Smooth muscle cell (in vitro differentiated cells): ENCODE results near the gene EIF3K. TPM values are rescaled to one million over a fixed set of nuclear protein-coding genes. Genes with fewer than 3 reads are reported as not detected.
A peak's percentile ranks its signal among the peaks of the same experiment; 100 is the strongest.
"Not testable (repeated sequence)": the region's sequence is repeated elsewhere in the genome, so short reads cannot be mapped to it uniquely, and the experiment has no call there.

Experiments
- DNase-seq: peaks from one replicate; lab custom pipeline; 2025; ENCODE audit not compliant: unreplicated experiment; lab: John Stamatoyannopoulos, UW
- H2AFZ ChIP-seq: fragments of 200-600 bp; sonication (generic); 2 replicates; pipeline ENCODE4 v1.6.0; 2016; ENCODE audit warnings: antibody characterized with exemption, low read depth, mild to moderate bottlenecking
- H3F3A ChIP-seq: fragments of 200-600 bp; sonication (generic); 2 replicates; pipeline ENCODE4 v1.6.0; 2017; ENCODE audit warnings: antibody characterized with exemption, low read depth
- H3K27ac ChIP-seq: fragments of 200-600 bp; sonication (generic); 2 replicates; pipeline ENCODE4 v1.5.1; 2016; ENCODE audit warnings: low read depth, mild to moderate bottlenecking
- H3K27me3 ChIP-seq: fragments of 200-600 bp; sonication (generic); 2 replicates; pipeline ENCODE4 v1.6.1; 2016; ENCODE audit warnings: low read depth, mild to moderate bottlenecking
- H3K36me3 ChIP-seq: fragments of 200-600 bp; sonication (generic); 2 replicates; pipeline ENCODE4 v1.5.1; 2016; ENCODE audit warnings: low read depth
- H3K4me1 ChIP-seq: fragments of 200-600 bp; sonication (generic); 2 replicates; pipeline ENCODE4 v1.5.1; 2016; ENCODE audit warnings: low read depth
- H3K4me2 ChIP-seq: fragments of 200-600 bp; sonication (generic); 2 replicates; pipeline ENCODE4 v1.6.0; 2016; ENCODE audit warnings: mild to moderate bottlenecking
- H3K4me3 ChIP-seq: fragments of 200-600 bp; sonication (generic); 2 replicates; pipeline ENCODE4 v1.5.1; 2016; ENCODE audit warnings: mild to moderate bottlenecking
- H3K79me2 ChIP-seq: fragments of 200-600 bp; sonication (generic); 2 replicates; pipeline ENCODE4 v1.6.0; 2016; ENCODE audit warnings: low read depth, mild to moderate bottlenecking
- H3K9ac ChIP-seq: fragments of 200-600 bp; sonication (generic); 2 replicates; pipeline ENCODE4 v1.6.0; 2016; ENCODE audit warnings: low read depth
- H3K9me3 ChIP-seq: fragments of 200-600 bp; sonication (generic); replicated peaks from 2 replicates; pipeline ENCODE4 v1.5.1; 2016; ENCODE audit warnings: low read depth
- H4K20me1 ChIP-seq: fragments of 200-600 bp; sonication (generic); 2 replicates; pipeline ENCODE4 v1.6.0; 2016; ENCODE audit warnings: low read depth
- CTCF ChIP-seq: fragments of 200-600 bp; sonication (generic); IDR thresholded peaks from 2 replicates; pipeline ENCODE4 v1.5.1; 2017; ENCODE audit warnings: borderline replicate concordance, mild to moderate bottlenecking, antibody characterized with exemption; ENCODE audit not compliant: insufficient read depth, poor library complexity, severe bottlenecking
- WGBS: methylation state at CpG from one replicate; pipeline ENCODE4 v1.1.7; 2016; ENCODE audit warnings: low lambda C conversion rate; 5-methylcytosine and 5-hydroxymethylcytosine counted together
- polyA plus RNA-seq: library from polyadenylated mRNA; unstranded; fragments of >200 nt; fragmentation: Nextera tagmentation; extraction: Ambion mirVana; gene quantifications from 2 replicates; pipeline ENCODE4 v1.2.1, GENCODE V29; 2016
- total RNA-seq: library from RNA; depleted of rRNA; stranded (reverse); fragments of >200 nt; gene quantifications from 2 replicates; pipeline ENCODE4 v1.2.3, GENCODE V29; 2014

The EIF3K gene
- total and polyA plus RNA-seq, 2 experiments from 2014 or later, result 178 to 334 TPM

- Histone ChIP-seq H2AFZ (no peak overlapping the region), H3K4me3 (no peak overlapping the region), H3K36me3 (no peaks in the 10 kb centered on the region), H3F3A (no peaks in the 10 kb centered on the region), H3K4me2 (peak overlapping the region; percentile 69), H3K27me3 (peaks cover 13% of the 10 kb centered on the region), H3K4me1 (peaks cover 3% of the 10 kb centered on the region), H4K20me1 (no peaks in the 10 kb centered on the region), H3K79me2 (no peaks in the 10 kb centered on the region), H3K27ac (no peak overlapping the region), H3K9me3 (no peaks in the 10 kb centered on the region), H3K9ac (no peak overlapping the region)
- WGBS, result 4% methylated on average over 53 of the region's 55 CpGs
- TF ChIP-seq CTCF, result no peak
- no peak for DNase-seq
Observed at GRCh38 chr19:38596057-38596981, 22.7 kb upstream of the EIF3K start.

GRCh38 chr19:38597075-38597474, 21.9 kb upstream of the EIF3K start:
- Histone ChIP-seq H3K36me3 (no peaks in the 10 kb centered on the region), H3K27ac (no peak overlapping the region), H3K9ac (no peak overlapping the region), H3F3A (no peaks in the 10 kb centered on the region), H3K4me3 (no peak overlapping the region), H3K4me1 (peaks cover 3% of the 10 kb centered on the region), H3K79me2 (no peaks in the 10 kb centered on the region), H3K9me3 (no peaks in the 10 kb centered on the region), H2AFZ (no peak overlapping the region), H3K4me2 (no peak overlapping the region), H4K20me1 (no peaks in the 10 kb centered on the region), H3K27me3 (peaks cover 13% of the 10 kb centered on the region)
- DNase-seq, result no peak
- TF ChIP-seq CTCF, result no peak
- 86% methylated on average over 11 of the region's 11 CpGs for WGBS

GRCh38 chr19:38599722-38600121, 19.3 kb upstream of the EIF3K start:
- TF ChIP-seq CTCF, result no peak
- H3K27me3 ChIP-seq, result peaks cover 13% of the 10 kb centered on the region
- no peak for DNase-seq
- no peaks in the 10 kb centered on the region for H4K20me1 ChIP-seq
- H3K4me2 ChIP-seq, result no peak overlapping the region
- no peak overlapping the region for H3K27ac ChIP-seq
- no peaks in the 10 kb centered on the region for H3K36me3 ChIP-seq
- H3K9me3 ChIP-seq, result no peaks in the 10 kb centered on the region
- no peak overlapping the region for H3K4me3 ChIP-seq
- no peak overlapping the region for H2AFZ ChIP-seq
- H3K79me2 ChIP-seq, result no peaks in the 10 kb centered on the region
- WGBS, result 91% methylated on average over 11 of the region's 11 CpGs
- peaks cover 3% of the 10 kb centered on the region for H3K4me1 ChIP-seq
- no peak overlapping the region for H3K9ac ChIP-seq
- no peaks in the 10 kb centered on the region for H3F3A ChIP-seq

- H3K27ac ChIP-seq, H3K4me3 ChIP-seq, DNase-seq, H3K9me3 ChIP-seq, H3K4me1 ChIP-seq, H3K4me2 ChIP-seq, H3F3A ChIP-seq, H4K20me1 ChIP-seq, H2AFZ ChIP-seq, H3K36me3 ChIP-seq, H3K27me3 ChIP-seq, H3K79me2 ChIP-seq, H3K9ac ChIP-seq: not testable (repeated sequence)
- 97% methylated on average over 5 of the region's 5 CpGs for WGBS
Observed at GRCh38 chr19:38602856-38603255, 16.1 kb upstream of the EIF3K start.
